Mesendoderm (in vitro differentiated cells): ENCODE data around the gene SLC66A1.

Experiments used
- DNase-seq: peaks from one replicate; pipeline ENCODE4 v3.0.0; 2013
- H2AK5ac ChIP-seq: 2 replicates; pipeline ENCODE4 v1.6.1; 2013; ENCODE audit warnings: low read length, inconsistent platforms
- H2BK120ac ChIP-seq: 2 replicates; pipeline ENCODE4 v1.6.1; 2013; ENCODE audit warnings: low read depth, mild to moderate bottlenecking, low read length, moderate library complexity, mixed read lengths
- H2BK15ac ChIP-seq: replicated peaks from 2 replicates; pipeline ENCODE4 v1.6.1; 2013; ENCODE audit warnings: low read depth, mild to moderate bottlenecking, moderate library complexity
- H2BK5ac ChIP-seq: 2 replicates; pipeline ENCODE4 v1.6.1; 2013; ENCODE audit warnings: low read length, inconsistent platforms
- H3K18ac ChIP-seq: 2 replicates; pipeline ENCODE4 v1.6.1; 2013; ENCODE audit warnings: mild to moderate bottlenecking, low read length, mixed read lengths
- H3K23ac ChIP-seq: one replicate; pipeline ENCODE4 v1.6.1; 2013; ENCODE audit warnings: low read length
- H3K27ac ChIP-seq: 2 replicates; pipeline ENCODE4 v1.5.1; 2013; ENCODE audit warnings: low read depth, mild to moderate bottlenecking, inconsistent platforms, low read length, moderate library complexity
- H3K27me3 ChIP-seq: 2 replicates; pipeline ENCODE4 v1.6.1; 2013; ENCODE audit warnings: low read length, control low read depth, mild to moderate bottlenecking, inconsistent platforms; ENCODE audit not compliant: insufficient read depth, poor library complexity
- H3K36me3 ChIP-seq: 2 replicates; pipeline ENCODE4 v1.6.1; 2013; ENCODE audit warnings: low read length, inconsistent platforms; ENCODE audit not compliant: control insufficient read depth, insufficient read depth
- H3K4ac ChIP-seq: one replicate; pipeline ENCODE4 v1.6.1; 2013; ENCODE audit warnings: low read depth, mild to moderate bottlenecking, low read length, moderate library complexity
- H3K4me1 ChIP-seq: 2 replicates; pipeline ENCODE4 v1.6.1; 2013; ENCODE audit warnings: low read depth, low read length, inconsistent platforms; ENCODE audit not compliant: control insufficient read depth
- H3K4me2 ChIP-seq: 2 replicates; pipeline ENCODE4 v1.6.1; 2013; ENCODE audit warnings: low read length
- H3K4me3 ChIP-seq: 2 replicates; pipeline ENCODE4 v1.5.1; 2013; ENCODE audit warnings: mild to moderate bottlenecking, low read length
- H3K56ac ChIP-seq: one replicate; pipeline ENCODE4 v1.6.1; 2013; ENCODE audit warnings: low read length
- H3K79me1 ChIP-seq: 2 replicates; pipeline ENCODE4 v1.6.1; 2013; ENCODE audit warnings: low read length, inconsistent platforms
- H3K79me2 ChIP-seq: 2 replicates; pipeline ENCODE4 v1.6.1; 2013; ENCODE audit warnings: mild to moderate bottlenecking, low read length; ENCODE audit not compliant: control insufficient read depth, insufficient read depth
- H3K9ac ChIP-seq: 2 replicates; pipeline ENCODE4 v1.6.1; 2013; ENCODE audit warnings: low read length, inconsistent platforms
- H4K5ac ChIP-seq: one replicate; pipeline ENCODE4 v1.6.1; 2013; ENCODE audit warnings: low read length
- H4K8ac ChIP-seq: one replicate; pipeline ENCODE4 v1.6.1; 2013; ENCODE audit warnings: low read depth, mild to moderate bottlenecking, control low read depth, low read length, moderate library complexity
- WGBS: extraction: QIAGEN DNeasy Blood & Tissue Kit; methylation state at CpG from one replicate; pipeline ENCODE4 v1.1.7; 2013; ENCODE audit warnings: low lambda C conversion rate, missing lambda C conversion rate; ENCODE audit not compliant: insufficient coverage; ENCODE audit errors: extremely low coverage; 5-methylcytosine and 5-hydroxymethylcytosine counted together

The SLC66A1 gene

GRCh38 chr1:19336543-19336942 is 24.4 kb downstream of the SLC66A1 start:
- H3K4ac ChIP-seq = no peak overlapping the region
- H3K79me1 ChIP-seq = no peaks in the 10 kb centered on the region
- no peak overlapping the region for H2BK120ac ChIP-seq
- H3K23ac ChIP-seq = no peak overlapping the region
- DNase-seq = no peak
- no peak overlapping the region for H3K9ac ChIP-seq
- H3K27ac ChIP-seq = no peak overlapping the region
- H4K5ac ChIP-seq = no peak overlapping the region
- no peak overlapping the region for H2BK5ac ChIP-seq
- no CpG with 5 or more reads among the region's 7 CpGs for WGBS
- H3K56ac ChIP-seq = no peak overlapping the region
- no peaks in the 10 kb centered on the region for H3K79me2 ChIP-seq
- no peaks in the 10 kb centered on the region for H3K27me3 ChIP-seq
- no peaks in the 10 kb centered on the region for H3K36me3 ChIP-seq
- no peak overlapping the region for H3K4me3 ChIP-seq
- H3K4me2 ChIP-seq = no peak overlapping the region
- no peak overlapping the region for H3K18ac ChIP-seq
- H2AK5ac ChIP-seq = no peak overlapping the region
- H2BK15ac ChIP-seq = no peak overlapping the region
- no peak overlapping the region for H4K8ac ChIP-seq
- peaks cover 4% of the 10 kb centered on the region for H3K4me1 ChIP-seq

- no peaks in the 10 kb centered on the region for H3K36me3 ChIP-seq
- H3K4me3 ChIP-seq = no peak overlapping the region
- H3K56ac ChIP-seq = no peak overlapping the region
- no peak overlapping the region for H2BK5ac ChIP-seq
- H2AK5ac ChIP-seq = no peak overlapping the region
- H3K79me2 ChIP-seq = no peaks in the 10 kb centered on the region
- H4K8ac ChIP-seq = no peak overlapping the region
- H2BK15ac ChIP-seq = no peak overlapping the region
- H3K4me2 ChIP-seq = no peak overlapping the region
- DNase-seq = no peak
- no peak overlapping the region for H3K18ac ChIP-seq
- peaks cover 4% of the 10 kb centered on the region for H3K4me1 ChIP-seq
- H4K5ac ChIP-seq = no peak overlapping the region
- H2BK120ac ChIP-seq = no peak overlapping the region
- no peak overlapping the region for H3K23ac ChIP-seq
- no peak overlapping the region for H3K27ac ChIP-seq
- no peak overlapping the region for H3K4ac ChIP-seq
- H3K27me3 ChIP-seq = no peaks in the 10 kb centered on the region
- H3K79me1 ChIP-seq = no peaks in the 10 kb centered on the region
- no CpG with 5 or more reads among the region's 4 CpGs for WGBS
- no peak overlapping the region for H3K9ac ChIP-seq
Measured at GRCh38 chr1:19337289-19337688, 25.2 kb downstream of the SLC66A1 start.

GRCh38 chr1:19338323-19338762 is 26.2 kb downstream of the SLC66A1 start:
- Histone ChIP-seq H3K27ac (no peak overlapping the region), H3K79me2 (no peaks in the 10 kb centered on the region), H3K4ac (no peak overlapping the region), H4K5ac (no peak overlapping the region), H4K8ac (no peak overlapping the region), H3K4me1 (peaks cover 4% of the 10 kb centered on the region), H3K56ac (peak overlapping the region; percentile 85), H3K79me1 (no peaks in the 10 kb centered on the region), H3K9ac (peak overlapping the region; percentile 74), H2BK15ac (no peak overlapping the region), H3K18ac (no peak overlapping the region), H2AK5ac (no peak overlapping the region), H3K23ac (no peak overlapping the region), H3K4me3 (no peak overlapping the region), H2BK5ac (no peak overlapping the region), H3K4me2 (peak overlapping the region; percentile 68), H3K27me3 (no peaks in the 10 kb centered on the region), H3K36me3 (peaks cover 4% of the 10 kb centered on the region), H2BK120ac (no peak overlapping the region)
- no CpG with 5 or more reads among the region's 27 CpGs for WGBS
- DNase-seq = peak; percentile 92

- no peaks in the 10 kb centered on the region for H3K79me1 ChIP-seq
- H3K18ac ChIP-seq = no peak overlapping the region
- no peaks in the 10 kb centered on the region for H3K27me3 ChIP-seq
- WGBS = no CpG with 5 or more reads among the region's 19 CpGs
- no peak overlapping the region for H4K8ac ChIP-seq
- peaks cover 8% of the 10 kb centered on the region for H3K36me3 ChIP-seq
- no peak overlapping the region for H3K4ac ChIP-seq
- no peak overlapping the region for H2AK5ac ChIP-seq
- H3K4me1 ChIP-seq = peaks cover 4% of the 10 kb centered on the region
- no peaks in the 10 kb centered on the region for H3K79me2 ChIP-seq
- H3K4me2 ChIP-seq = no peak overlapping the region
- DNase-seq = peak; percentile 19
- H2BK5ac ChIP-seq = no peak overlapping the region
- peak overlapping the region; percentile 53 for H3K56ac ChIP-seq
- no peak overlapping the region for H2BK15ac ChIP-seq
- H3K27ac ChIP-seq = no peak overlapping the region
- no peak overlapping the region for H4K5ac ChIP-seq
- H3K23ac ChIP-seq = no peak overlapping the region
- H2BK120ac ChIP-seq = no peak overlapping the region
- no peak overlapping the region for H3K4me3 ChIP-seq
- H3K9ac ChIP-seq = no peak overlapping the region
Measured at GRCh38 chr1:19339214-19339861, 27.2 kb downstream of the SLC66A1 start.

- Histone ChIP-seq H3K23ac (no peak overlapping the region), H3K79me1 (no peaks in the 10 kb centered on the region), H3K18ac (no peak overlapping the region), H3K4me3 (no peak overlapping the region), H4K8ac (no peak overlapping the region), H3K4me1 (peaks cover 4% of the 10 kb centered on the region), H2AK5ac (no peak overlapping the region), H3K79me2 (no peaks in the 10 kb centered on the region), H2BK15ac (no peak overlapping the region), H3K9ac (no peak overlapping the region), H3K56ac (no peak overlapping the region), H2BK120ac (no peak overlapping the region), H2BK5ac (no peak overlapping the region), H3K27me3 (no peaks in the 10 kb centered on the region), H3K4me2 (no peak overlapping the region), H3K27ac (no peak overlapping the region), H3K36me3 (peaks cover 9% of the 10 kb centered on the region), H4K5ac (no peak overlapping the region), H3K4ac (no peak overlapping the region)
- WGBS = no CpG with 5 or more reads among the region's 14 CpGs
- no peak for DNase-seq
Measured at GRCh38 chr1:19340387-19340937, 28.3 kb downstream of the SLC66A1 start.
